Iris pigment epithelial cell (primary cell): ENCODE data around the gene TBX10.
"Not testable (repeated sequence)": the region's sequence is repeated elsewhere in the genome, so short reads cannot be mapped to it uniquely, and the experiment has no call there.

ENCODE experiments used
- DNase-seq: peaks from one replicate; pipeline ENCODE4 v3.0.0-alpha.2; 2011; ENCODE audit warnings: low read depth

Gene TBX10

DNA sequence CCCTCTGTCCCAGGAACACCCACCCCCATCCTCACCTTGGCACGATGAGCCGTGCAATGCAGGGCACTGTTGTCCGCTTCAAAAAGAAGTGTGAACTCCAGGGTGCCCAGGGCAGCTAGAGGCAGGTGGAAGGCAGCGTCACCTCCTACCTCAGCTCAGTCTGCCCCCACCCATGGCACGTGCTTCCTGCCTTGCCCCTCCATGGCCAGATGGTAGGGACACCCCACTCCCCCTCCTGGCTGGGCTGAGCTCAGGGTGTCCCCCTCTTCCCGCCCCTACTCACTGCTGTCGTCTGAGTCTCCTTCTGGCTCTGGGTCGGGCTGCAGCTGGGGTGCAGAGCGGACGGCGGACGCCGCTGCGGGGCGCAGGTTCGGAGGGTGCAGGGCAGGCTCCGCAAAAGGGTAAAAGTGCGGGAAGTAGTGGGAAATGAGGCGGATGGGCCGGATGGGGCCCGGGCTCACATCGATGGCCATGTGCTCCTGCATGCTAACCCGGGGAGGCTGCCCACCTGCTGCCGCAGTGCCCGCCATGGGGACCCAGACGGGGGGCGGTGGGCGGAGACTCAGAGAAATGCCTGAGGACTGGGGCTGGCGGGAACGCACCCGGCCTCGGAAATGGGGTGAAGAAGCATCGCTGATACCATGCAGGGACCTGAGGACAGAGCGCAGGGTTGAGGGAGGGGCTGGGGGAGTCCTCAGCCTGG lies 23.7 kb downstream of the TBX10 start:
- DNase-seq: no peak

DNA sequence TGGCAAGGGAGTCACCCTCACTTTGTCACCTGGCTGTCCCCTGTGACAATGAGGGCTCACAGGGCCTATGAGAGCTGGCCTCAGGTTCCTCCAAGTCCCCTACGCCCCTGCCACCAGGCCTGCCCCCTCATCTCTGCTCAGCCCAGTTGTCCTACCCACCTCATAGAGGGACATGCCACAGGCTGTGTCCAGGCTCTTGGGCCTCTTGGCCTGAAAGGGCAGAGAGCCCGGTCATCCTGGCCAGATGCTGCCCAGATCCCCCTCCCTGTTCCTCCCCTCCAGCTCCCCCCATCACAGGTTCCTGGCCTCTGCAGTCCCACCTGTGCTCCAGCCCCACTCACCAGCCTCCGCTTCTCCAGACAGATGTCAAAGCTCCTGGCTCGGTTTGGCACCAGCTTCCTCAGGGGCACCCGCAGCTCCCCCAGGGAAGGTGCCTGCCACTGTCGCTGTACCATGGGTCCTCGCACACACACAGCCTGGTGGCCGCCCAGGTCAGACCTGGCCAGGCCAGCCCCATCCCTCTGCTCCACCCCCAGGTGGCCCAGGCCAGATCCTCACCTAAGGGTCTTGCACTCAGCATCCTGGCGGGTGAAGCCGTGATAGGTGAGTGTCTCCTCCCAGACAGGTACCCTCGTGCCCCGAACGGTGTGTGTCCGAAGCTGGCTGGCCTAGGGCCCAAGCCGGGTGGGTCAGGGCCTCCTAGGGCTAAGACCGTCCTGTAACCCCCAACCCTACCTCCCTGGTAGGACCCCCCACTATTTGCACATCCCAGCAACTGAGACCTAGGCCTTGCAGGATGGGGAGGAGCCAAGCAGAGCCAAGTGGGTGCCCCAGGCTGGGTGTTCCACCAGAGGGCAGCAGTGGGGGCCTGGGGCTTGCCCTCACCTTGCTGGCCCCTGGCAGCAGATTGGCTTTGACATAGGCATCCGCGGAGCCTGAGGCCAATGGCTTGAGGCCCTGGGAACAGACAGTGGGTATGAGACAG lies 24.5 kb downstream of the TBX10 start:
- no peak for DNase-seq

- DNase-seq: peak; percentile 51
Observed at GRCh38 chr11:67613960-67614715, 25.4 kb downstream of the TBX10 start.

- no peak for DNase-seq
Observed at GRCh38 chr11:67613313-67613959, 26.1 kb downstream of the TBX10 start.

- DNase-seq: no peak
Observed at GRCh38 chr11:67612751-67613150, 26.8 kb downstream of the TBX10 start.

DNA sequence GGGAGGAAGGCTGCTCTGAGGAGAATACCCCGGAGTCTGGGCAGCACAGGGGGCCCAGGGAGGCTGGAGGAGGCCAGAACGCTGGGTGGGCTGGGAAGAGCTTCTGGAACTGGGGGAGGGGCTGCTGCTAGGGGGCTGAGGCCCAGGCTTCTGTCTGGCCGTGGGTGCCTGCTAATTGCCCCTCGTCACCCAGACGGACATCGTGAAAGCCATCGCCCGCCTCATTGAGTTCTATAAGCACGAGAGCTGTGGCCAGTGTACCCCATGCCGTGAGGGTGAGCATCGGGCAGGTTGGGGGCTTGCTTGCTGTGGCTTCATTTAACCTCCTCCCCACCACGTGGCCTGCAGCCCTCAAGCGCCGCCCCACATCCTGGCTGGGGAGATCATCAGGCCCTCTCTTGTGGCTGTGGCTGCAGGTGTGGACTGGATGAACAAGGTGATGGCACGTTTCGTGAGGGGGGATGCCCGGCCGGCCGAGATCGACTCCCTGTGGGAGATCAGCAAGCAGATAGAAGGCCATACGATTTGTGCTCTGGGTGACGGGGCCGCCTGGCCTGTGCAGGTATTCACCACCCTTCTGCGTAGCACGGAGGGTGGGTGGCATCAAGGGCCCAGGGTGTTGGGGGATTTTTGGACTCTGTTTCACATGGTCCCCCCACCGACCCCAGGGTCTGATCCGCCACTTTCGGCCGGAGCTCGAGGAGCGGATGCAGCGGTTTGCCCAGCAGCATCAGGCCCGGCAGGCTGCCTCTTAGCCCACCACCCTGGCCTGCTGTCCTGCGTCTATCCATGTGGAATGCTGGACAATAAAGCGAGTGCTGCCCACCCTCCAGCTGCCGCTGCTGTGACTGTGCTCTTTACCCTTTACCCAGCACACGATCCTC lies 27.6 kb downstream of the TBX10 start:
- DNase-seq: no peak

- no peak for DNase-seq
Observed at GRCh38 chr11:67611165-67611564, 28.4 kb downstream of the TBX10 start.

DNA sequence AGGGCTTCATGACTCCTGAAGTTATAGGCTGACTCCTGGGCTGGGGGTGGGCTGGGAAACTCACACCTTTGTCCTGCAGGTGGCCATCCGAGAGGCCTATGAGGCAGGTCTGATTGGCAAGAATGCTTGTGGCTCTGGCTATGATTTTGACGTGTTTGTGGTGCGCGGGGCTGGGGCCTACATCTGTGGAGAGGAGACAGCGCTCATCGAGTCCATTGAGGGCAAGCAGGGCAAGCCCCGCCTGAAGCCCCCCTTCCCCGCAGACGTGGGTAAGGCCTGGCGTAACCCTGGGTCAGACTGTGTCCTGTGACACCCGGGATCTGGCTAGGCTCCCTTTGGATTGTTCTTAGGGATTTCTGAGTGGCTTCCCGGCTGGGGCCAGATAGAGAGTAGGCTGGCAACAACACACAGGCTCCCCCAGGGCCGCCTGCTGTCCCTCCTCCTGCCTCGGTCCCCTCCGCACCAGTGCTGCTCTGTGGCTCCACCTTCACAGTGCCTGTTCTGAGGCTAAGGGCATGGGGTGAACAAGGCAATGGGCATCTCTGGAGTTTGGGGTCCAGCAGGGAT lies 29.2 kb downstream of the TBX10 start:
- DNase-seq: no peak

GRCh38 chr11:67609316-67609715 lies 30.2 kb downstream of the TBX10 start:
- DNase-seq: no peak

- DNase-seq: no peak
Observed at GRCh38 chr11:67608486-67608885, 31.1 kb downstream of the TBX10 start.

GRCh38 chr11:67607507-67607906 lies 32.1 kb downstream of the TBX10 start:
- DNase-seq: no peak

GRCh38 chr11:67606492-67607295 lies 32.9 kb downstream of the TBX10 start, which contains the start of gene NDUFV1:
TSS of gene NDUFV1 (plus strand) at chr11:67606936. CDS start at chr11:67607005, 69 bp downstream.
- peak; percentile 90 for DNase-seq

DNA sequence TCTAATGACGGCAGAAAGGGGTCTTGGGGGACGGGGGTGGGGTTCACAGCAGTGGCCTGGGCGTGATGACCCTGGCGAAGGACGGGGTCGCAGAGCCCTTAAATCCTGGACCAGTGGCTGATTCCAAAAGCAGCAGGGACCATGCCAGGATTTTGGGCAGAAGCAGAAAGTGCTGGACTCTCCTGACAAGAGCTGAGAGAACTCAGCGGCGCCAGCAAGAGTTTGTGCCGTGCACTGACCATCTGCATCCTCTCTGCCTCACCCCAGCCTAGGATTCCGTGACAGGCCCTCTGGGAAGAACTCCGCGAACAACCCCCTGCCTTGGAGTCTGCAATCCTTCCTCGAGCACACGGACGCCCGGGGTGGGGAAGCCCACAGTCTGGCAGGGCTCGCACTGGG lies 33.5 kb downstream of the TBX10 start:
- no peak for DNase-seq

GRCh38 chr11:67605231-67606011 lies 34.1 kb downstream of the TBX10 start:
- no peak for DNase-seq

DNA sequence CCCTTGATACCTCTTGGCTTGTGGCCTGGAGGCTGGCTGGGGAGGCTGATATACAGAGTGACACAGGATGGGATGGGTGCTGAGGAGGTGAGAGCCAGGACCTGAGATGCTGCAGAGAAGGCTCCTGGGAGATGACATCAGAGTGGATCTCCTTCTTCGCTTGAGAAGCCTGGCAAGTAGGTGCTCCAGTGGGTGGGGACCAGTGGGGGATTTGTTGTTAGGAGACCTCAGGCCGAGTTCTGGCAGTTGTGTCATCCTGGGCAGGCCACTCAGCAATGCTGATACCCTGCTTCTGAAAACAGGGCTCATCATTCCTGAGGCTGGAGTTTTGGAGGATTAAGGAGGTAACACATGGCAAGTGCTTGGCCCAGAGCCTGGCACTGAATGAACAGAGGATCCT lies 34.7 kb downstream of the TBX10 start:
- no peak for DNase-seq

DNA sequence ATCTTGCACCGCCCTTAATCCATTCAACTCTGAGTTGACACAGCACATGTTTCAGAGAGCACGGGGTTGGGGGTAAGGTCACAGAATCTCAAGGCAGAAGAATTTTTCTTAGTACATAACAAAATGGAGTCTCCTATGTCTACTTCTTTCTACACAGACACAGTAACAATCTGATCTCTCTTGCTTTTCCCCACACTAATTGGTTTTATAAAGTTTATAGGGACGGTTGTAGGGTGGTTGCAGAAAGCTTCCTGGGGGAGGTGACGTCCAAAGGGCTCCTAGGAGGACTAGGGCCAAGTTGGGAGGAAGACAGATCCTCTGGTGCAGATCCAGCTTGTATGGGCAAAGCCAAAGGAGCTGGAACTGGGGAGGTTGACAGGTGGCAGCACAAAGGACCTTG lies 35.4 kb downstream of the TBX10 start:
- not testable (repeated sequence) for DNase-seq

DNA sequence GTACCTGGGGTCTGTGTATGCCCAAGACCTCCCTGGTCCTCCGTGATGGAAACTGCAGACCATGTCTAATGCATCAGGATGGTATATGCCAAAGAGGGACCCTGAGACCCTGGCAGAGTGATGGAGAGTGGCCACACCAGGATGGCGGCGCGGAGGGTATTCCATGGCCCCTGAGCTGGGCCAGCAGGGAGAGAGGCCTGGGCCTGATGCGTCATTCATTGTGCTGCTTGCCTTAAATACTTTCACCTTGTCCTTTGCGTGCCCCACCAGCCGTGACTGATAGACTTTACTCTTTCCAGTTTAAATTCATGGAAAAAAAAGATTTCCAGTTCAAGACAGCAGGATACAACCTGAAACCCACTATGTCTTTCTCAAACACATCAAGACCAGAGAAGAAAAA lies 38.5 kb downstream of the TBX10 start:
- no peak for DNase-seq

- DNase-seq: no peak
Observed at GRCh38 chr11:67600324-67601029, 39.1 kb downstream of the TBX10 start.
